MCF 10A (cell line): ENCODE measurements around the gene FAM193B. TPM values are rescaled to one million over a fixed set of nuclear protein-coding genes. Genes with fewer than 3 reads are reported as not detected.

Source experiments
- BruUV-seq: library from RNA; stranded (reverse); fragments of 400-500 nt; replicated peaks from 2 replicates; lab custom pipeline; 2021; lab: Mats Ljungman, UMichigan
- CTCF ChIA-PET: fragments of 300-600 bp; sonication (Branson Sonifier 250); formaldehyde crosslinking; extraction: SDS; loops from one replicate; lab custom pipeline; 2021; ENCODE audit warnings: antibody characterized with exemption, inconsistent platforms; lab: Yijun Ruan, JAX
- POLR2A ChIA-PET: fragments of 300-600, 350-650 bp; sonication (Branson Sonifier 250); formaldehyde crosslinking; extraction: SDS; loops from one replicate; lab custom pipeline; 2020; ENCODE audit warnings: antibody characterized with exemption, inconsistent platforms; lab: Yijun Ruan, JAX
- DNase-seq: peaks from one replicate; pipeline ENCODE4 v3.0.0-alpha.2; 2018; ENCODE audit not compliant: unreplicated experiment
- H3K27ac Mint-ChIP-seq: one replicate; pipeline ENCODE4 v1.8.0; 2022; ENCODE audit warnings: mild to moderate bottlenecking, low read depth, mixed read lengths; ENCODE audit not compliant: unreplicated experiment
- H3K27me3 Mint-ChIP-seq: one replicate; pipeline ENCODE4 v1.8.0; 2022; ENCODE audit warnings: mixed read lengths; ENCODE audit not compliant: insufficient read depth, unreplicated experiment
- H3K36me3 Mint-ChIP-seq: one replicate; pipeline ENCODE4 v1.8.0; 2022; ENCODE audit warnings: mild to moderate bottlenecking, moderate library complexity, mixed read lengths; ENCODE audit not compliant: insufficient read depth, unreplicated experiment
- H3K4me1 Mint-ChIP-seq: one replicate; pipeline ENCODE4 v1.8.0; 2022; ENCODE audit warnings: mixed read lengths; ENCODE audit not compliant: insufficient read depth, unreplicated experiment
- H3K4me3 Mint-ChIP-seq: one replicate; pipeline ENCODE4 v1.8.0; 2022; ENCODE audit warnings: mild to moderate bottlenecking, moderate library complexity, mixed read lengths; ENCODE audit not compliant: unreplicated experiment
- H3K9me3 Mint-ChIP-seq: one replicate; pipeline ENCODE4 v1.8.0; 2022; ENCODE audit warnings: mixed read lengths; ENCODE audit not compliant: unreplicated experiment
- CTCF ChIP-seq: fragments of 200-600 bp; IDR thresholded peaks from one replicate; pipeline ENCODE4 v1.8.0; 2022; ENCODE audit warnings: antibody characterized with exemption, mild to moderate bottlenecking; ENCODE audit not compliant: unreplicated experiment
- intact Hi-C: fragments of 100-400 bp; cut with micrococcal nuclease; formaldehyde crosslinking; loops from 2 replicates; pipeline ENCODE4 v1.14.1; 2022
- total RNA-seq: library from RNA; stranded (reverse); gene quantifications from 2 replicates; pipeline ENCODE4 v1.2.3, GENCODE V29; 2022

The FAM193B gene
- total RNA-seq, 1 experiment from 2014 or later = 80.4 TPM

- no peaks in the 10 kb centered on the region for H3K27me3 Mint-ChIP-seq
- peaks cover 56% of the 10 kb centered on the region for H3K36me3 Mint-ChIP-seq
- POLR2A ChIA-PET = interaction anchor here (0.7 to 5.1 kb wide), 4 partner anchors 10 to 80 kb away, joined by 3 to 31 read pairs (median 3); partner anchors contain the start of gene B4GALT7
- H3K9me3 Mint-ChIP-seq = no peaks in the 10 kb centered on the region
- no peak for DNase-seq
- no TSS peak for BruUV-seq
- peak overlapping the region; percentile 55 for H3K27ac Mint-ChIP-seq
- intact Hi-C loops = no loop called here
- H3K4me3 Mint-ChIP-seq = peak overlapping the region; percentile 38
- H3K4me1 Mint-ChIP-seq = peaks cover 25% of the 10 kb centered on the region
- TF ChIP-seq CTCF = no peak
- CTCF ChIA-PET = interaction anchor here (1.1 to 2.9 kb wide), 4 partner anchors 26 to 91 kb away, joined by 3 to 12 read pairs (median 4); no protein-coding TSS in a partner anchor
Measured at GRCh38 chr5:177519463-177520235, 34.7 kb downstream of the FAM193B start.

- no peak for TF ChIP-seq CTCF
- no peaks in the 10 kb centered on the region for H3K9me3 Mint-ChIP-seq
- H3K27me3 Mint-ChIP-seq = no peaks in the 10 kb centered on the region
- DNase-seq = peak; percentile 100
- H3K4me1 Mint-ChIP-seq = peaks cover 34% of the 10 kb centered on the region
- POLR2A ChIA-PET = interaction anchor here (0.6 to 2.7 kb wide), 26 partner anchors 8 to 963 kb away, joined by 3 to 60 read pairs (median 4); partner anchors contain the start of genes B4GALT7, GRK6, LMAN2 and PDLIM7
- BruUV-seq = TSS peak; percentile 55
- intact Hi-C loops = loop anchor here (2.0 kb wide), 3 partner anchors 28 to 82 kb away; partner anchors contain the start of gene FAM193B
- CTCF ChIA-PET = interaction anchor here (0.5 to 4.3 kb wide), 10 partner anchors 12 to 208 kb away, joined by 3 to 42 read pairs (median 4); partner anchors contain the start of gene PDLIM7
- peak within 1 kb of the TSS; percentile 91 for H3K27ac Mint-ChIP-seq
- peak within 1 kb of the TSS; percentile 85 for H3K4me3 Mint-ChIP-seq
- H3K36me3 Mint-ChIP-seq = peaks cover 68% of the 10 kb centered on the region
Measured at GRCh38 chr5:177516601-177517568, 37.5 kb downstream of the FAM193B start, which contains the start of gene DDX41. Gene DDX41 (minus strand): TSS chr5:177516961. CDS start chr5:177516945, 16 bp downstream.

DNA sequence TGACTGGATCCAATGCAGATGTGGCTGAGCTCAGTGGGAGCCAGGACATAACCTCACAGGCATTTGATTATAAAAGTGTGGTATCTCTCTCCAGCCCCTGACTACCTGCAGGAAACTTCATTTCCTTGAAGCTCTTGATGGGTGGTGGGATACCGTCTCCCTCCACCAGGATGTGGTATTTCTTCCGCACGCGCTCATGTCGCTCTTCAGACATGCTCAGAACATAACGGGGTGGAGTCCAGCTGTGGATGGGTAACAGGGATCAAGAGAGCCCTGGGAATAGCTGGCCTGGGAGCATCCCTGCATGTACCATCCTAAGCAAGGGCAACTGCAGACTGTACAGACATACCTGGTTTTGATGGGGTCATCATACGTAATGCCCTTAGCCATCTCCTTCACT, 38.8 kb downstream of the FAM193B start:
- Mint-ChIP-seq H3K4me1 (peaks cover 32% of the 10 kb centered on the region), H3K27ac (peak overlapping the region; percentile 91), H3K36me3 (peaks cover 69% of the 10 kb centered on the region), H3K27me3 (no peaks in the 10 kb centered on the region), H3K4me3 (peak overlapping the region; percentile 85), H3K9me3 (no peaks in the 10 kb centered on the region)
- DNase-seq = no peak
- BruUV-seq = no TSS peak
- intact Hi-C loops = no loop called here
- no peak for TF ChIP-seq CTCF
- POLR2A ChIA-PET = interaction anchor here (0.6 to 2.7 kb wide), 14 partner anchors 10 to 1127 kb away, joined by 3 to 60 read pairs (median 6); partner anchors contain the start of genes B4GALT7, HIGD2A, LMAN2 and NOP16
- CTCF ChIA-PET = interaction anchor here (0.7 to 4.3 kb wide), 8 partner anchors 9 to 207 kb away, joined by 3 to 42 read pairs (median 4); partner anchors contain the start of gene PDLIM7
